GM19438 (cell line): ENCODE measurements around the gene ACCS.

Experiments
- ATAC-seq: cut with Tn5 transposase; IDR thresholded peaks from one replicate; pipeline ENCODE4 v1.9.1; 2021; ENCODE audit warnings: low read depth; ENCODE audit not compliant: unreplicated experiment

The ACCS gene

GRCh38 chr11:44083906-44084305 is 17.8 kb downstream of the ACCS start:
- no peak for ATAC-seq

GRCh38 chr11:44085330-44085729 is 19.3 kb downstream of the ACCS start:
- ATAC-seq = no peak

- no peak for ATAC-seq
Observed at GRCh38 chr11:44088377-44088776, 22.3 kb downstream of the ACCS start.

- ATAC-seq = no peak
Observed at GRCh38 chr11:44088871-44089270, 22.8 kb downstream of the ACCS start.

GRCh38 chr11:44090539-44090938 is 24.5 kb downstream of the ACCS start:
- no peak for ATAC-seq

- no peak for ATAC-seq
Observed at GRCh38 chr11:44094260-44094868, 28.3 kb downstream of the ACCS start.

GRCh38 chr11:44095506-44096359 is 29.7 kb downstream of the ACCS start, which contains the start of gene EXT2:
TSS of gene EXT2 (plus strand) at chr11:44095678. CDS start at chr11:44107713, 12,035 bp downstream.
- peak; percentile 93 for ATAC-seq

GRCh38 chr11:44096360-44097185 is 30.5 kb downstream of the ACCS start:
- no peak for ATAC-seq

GRCh38 chr11:44097821-44098220 is 31.8 kb downstream of the ACCS start:
- ATAC-seq = no peak

- ATAC-seq = no peak
Observed at GRCh38 chr11:44101098-44101497, 35.0 kb downstream of the ACCS start.

- ATAC-seq = no peak
Observed at GRCh38 chr11:44104481-44105294, 38.6 kb downstream of the ACCS start.

GRCh38 chr11:44108260-44108659 is 42.2 kb downstream of the ACCS start:
- ATAC-seq = no peak

GRCh38 chr11:44110231-44110679 is 44.2 kb downstream of the ACCS start:
- ATAC-seq = peak; percentile 99

- ATAC-seq = no peak
Observed at GRCh38 chr11:44112091-44112821, 46.2 kb downstream of the ACCS start.

- no peak for ATAC-seq
Observed at GRCh38 chr11:44113018-44113417, 46.9 kb downstream of the ACCS start.

GRCh38 chr11:44113572-44113971 is 47.5 kb downstream of the ACCS start:
- no peak for ATAC-seq

- ATAC-seq = no peak
Observed at GRCh38 chr11:44116234-44116830, 50.3 kb downstream of the ACCS start.

- ATAC-seq = no peak
Observed at GRCh38 chr11:44120169-44120568, 54.1 kb downstream of the ACCS start.

- no peak for ATAC-seq
Observed at GRCh38 chr11:44125598-44125997, 59.5 kb downstream of the ACCS start.
